ENCODE results near the gene ADAM19.
A peak's percentile ranks its signal among the peaks of the same experiment; 100 is the strongest.

ADAM19 gene

DNA sequence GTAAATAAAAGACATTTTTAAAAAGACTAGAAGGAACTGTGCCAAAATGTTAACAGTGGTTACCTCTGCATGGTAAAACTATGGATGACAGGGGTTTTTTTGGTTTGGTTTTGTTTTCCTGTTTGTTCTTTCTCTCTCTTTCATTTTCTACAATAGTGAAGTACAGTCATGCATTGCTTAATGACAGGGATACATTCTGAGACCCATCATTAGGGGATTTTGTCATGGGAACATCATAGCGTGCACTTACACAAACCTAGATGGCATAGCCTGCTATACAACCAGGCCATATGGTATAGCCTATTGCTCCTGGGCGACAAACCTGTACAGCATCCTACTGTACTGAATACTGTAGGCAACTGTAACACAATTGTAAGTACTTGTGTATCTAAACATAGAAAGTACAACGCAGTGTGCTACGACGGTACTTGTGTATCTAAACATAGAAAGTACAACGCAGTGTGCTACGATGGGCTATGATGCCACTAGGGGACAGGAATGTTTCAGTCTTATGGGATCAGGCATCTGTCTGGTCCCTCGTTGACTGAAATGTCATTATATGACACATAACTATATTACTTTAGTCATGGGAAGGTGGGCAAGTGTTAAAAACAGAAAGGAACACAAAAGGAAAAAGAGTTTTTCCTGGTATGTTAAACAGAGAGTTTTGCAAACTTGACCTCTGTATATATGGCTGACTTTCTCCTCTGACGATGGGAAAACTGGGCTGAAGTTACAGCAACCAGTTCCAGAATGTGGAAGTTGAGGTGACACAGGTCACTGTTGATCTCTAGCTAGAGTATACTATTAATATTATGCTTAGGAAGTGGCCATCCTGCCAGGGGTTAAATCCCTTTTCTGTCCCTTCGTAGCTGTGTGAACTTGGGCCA lies 7.4 kb upstream of the ADAM19 start:
- H3K27me3 ChIP-seq, result no peaks in the 10 kb centered on the region
- H3K36me3 ChIP-seq, result no peaks in the 10 kb centered on the region
- no peak overlapping the region for H3K27ac ChIP-seq
- H3K4me1 ChIP-seq (ENCODE audit: control insufficient read depth in 1 of 2, insufficient read depth in 1 of 2, low read depth in 1 of 2, low read length in 1 of 2), result no peaks in the 10 kb centered on the region
- TF ChIP-seq, protein P1, sequence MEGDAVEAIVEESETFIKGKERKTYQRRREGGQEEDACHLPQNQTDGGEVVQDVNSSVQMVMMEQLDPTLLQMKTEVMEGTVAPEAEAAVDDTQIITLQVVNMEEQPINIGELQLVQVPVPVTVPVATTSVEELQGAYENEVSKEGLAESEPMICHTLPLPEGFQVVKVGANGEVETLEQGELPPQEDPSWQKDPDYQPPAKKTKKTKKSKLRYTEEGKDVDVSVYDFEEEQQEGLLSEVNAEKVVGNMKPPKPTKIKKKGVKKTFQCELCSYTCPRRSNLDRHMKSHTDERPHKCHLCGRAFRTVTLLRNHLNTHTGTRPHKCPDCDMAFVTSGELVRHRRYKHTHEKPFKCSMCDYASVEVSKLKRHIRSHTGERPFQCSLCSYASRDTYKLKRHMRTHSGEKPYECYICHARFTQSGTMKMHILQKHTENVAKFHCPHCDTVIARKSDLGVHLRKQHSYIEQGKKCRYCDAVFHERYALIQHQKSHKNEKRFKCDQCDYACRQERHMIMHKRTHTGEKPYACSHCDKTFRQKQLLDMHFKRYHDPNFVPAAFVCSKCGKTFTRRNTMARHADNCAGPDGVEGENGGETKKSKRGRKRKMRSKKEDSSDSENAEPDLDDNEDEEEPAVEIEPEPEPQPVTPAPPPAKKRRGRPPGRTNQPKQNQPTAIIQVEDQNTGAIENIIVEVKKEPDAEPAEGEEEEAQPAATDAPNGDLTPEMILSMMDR (IDR thresholded peaks at IDR 0.05), result no peak
- H3K4me3 ChIP-seq (ENCODE audit: low read depth in 1 of 2, low read length in 1 of 2), result no peak overlapping the region
- H3K9me3 ChIP-seq, result no peaks in the 10 kb centered on the region

DNA sequence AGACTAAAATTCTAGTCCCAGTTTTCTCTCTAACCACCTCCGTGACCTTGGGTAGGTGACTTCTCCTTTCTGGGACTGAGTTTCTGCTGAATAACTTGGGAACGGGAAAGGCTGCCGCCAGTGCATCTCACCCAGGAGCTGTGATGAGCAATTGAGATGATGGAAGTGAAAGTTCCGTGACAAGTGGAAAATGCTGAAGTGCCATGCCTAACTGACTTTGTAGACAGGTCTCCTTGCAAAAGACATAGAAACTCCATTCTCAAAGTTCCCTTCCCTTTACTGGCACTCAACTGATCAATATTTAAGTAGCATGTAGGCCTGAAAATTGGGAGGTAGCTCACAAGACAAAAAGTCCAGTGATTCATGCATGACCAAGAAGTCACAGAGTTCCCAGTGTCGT lies 6.3 kb upstream of the ADAM19 start:
- Histone ChIP-seq H3K4me3 (ENCODE audit: low read depth in 1 of 2, low read length in 1 of 2) (no peak overlapping the region), H3K4me1 (ENCODE audit: control insufficient read depth in 1 of 2, insufficient read depth in 1 of 2, low read depth in 1 of 2, low read length in 1 of 2) (peaks cover 0 to 5% of the 10 kb centered on the region in 2 experiments), H3K27ac (no peak overlapping the region), H3K9me3 (no peaks in the 10 kb centered on the region), H3K36me3 (no peaks in the 10 kb centered on the region), H3K27me3 (no peaks in the 10 kb centered on the region)
- TF ChIP-seq, protein P1 (IDR thresholded peaks at IDR 0.05), result no peak

DNA sequence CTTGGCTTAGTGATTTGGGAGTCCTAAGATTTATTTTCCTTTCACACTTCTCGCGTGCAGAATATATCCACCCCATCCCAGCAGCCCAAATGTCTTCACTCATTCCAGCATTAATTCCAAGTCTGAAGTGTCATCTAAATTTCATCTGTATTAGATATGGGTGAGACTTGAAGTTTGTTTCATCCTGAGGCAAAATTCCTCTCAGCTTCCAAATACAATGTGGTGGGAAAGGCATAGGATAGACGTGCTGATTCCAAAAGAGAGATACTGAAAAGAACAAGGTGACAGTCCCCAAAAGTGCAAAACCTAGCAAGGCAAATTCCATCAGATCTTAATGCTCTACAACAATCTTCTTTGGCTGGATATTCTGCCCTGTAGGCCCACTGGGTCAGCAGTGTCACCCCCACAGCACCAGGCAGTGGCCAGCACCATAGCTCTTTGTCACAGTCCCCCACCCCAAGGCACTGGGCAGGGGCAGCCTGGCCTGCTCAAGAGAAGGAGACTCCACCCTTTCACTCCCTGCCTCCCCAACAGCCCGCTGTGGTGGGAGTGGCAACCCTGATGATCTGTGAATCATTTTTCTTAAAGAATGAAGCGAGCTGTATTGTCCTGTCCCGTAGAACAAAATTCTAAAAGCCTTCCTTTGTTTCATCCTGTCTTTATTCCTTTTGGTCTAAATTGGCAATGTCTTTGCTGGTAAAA lies 2.7 kb upstream of the ADAM19 start:
- no peaks in the 10 kb centered on the region for H3K27me3 ChIP-seq
- no peak overlapping the region for H3K4me3 ChIP-seq (ENCODE audit: low read depth in 1 of 2, low read length in 1 of 2)
- no peaks in the 10 kb centered on the region for H3K36me3 ChIP-seq
- no peaks in the 10 kb centered on the region for H3K9me3 ChIP-seq
- H3K27ac ChIP-seq, result no peak overlapping the region
- H3K4me1 ChIP-seq (ENCODE audit: control insufficient read depth in 1 of 2, insufficient read depth in 1 of 2, low read depth in 1 of 2, low read length in 1 of 2), result peaks cover 27 to 34% of the 10 kb centered on the region in 2 experiments
- TF ChIP-seq, protein P1 (IDR thresholded peaks at IDR 0.05), result no peak

DNA sequence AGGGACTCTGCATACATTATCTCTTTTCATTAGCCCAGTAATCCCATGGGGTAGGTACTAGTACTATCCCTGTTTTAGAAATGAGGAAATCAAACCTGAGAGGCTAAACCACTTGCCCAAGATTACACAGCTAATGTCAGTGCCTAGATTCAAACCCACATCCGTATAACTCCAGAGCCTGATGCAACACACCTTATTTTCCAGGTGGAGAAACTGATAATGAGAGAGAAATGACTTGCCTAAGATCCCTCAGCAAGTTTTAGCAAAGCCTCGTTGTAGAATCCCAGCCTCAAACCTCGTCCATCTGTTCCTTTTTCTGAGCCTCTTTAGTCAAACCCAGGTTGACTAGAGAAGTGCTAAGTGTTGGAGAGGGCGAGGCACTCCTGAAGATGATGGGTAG lies 1.1 kb upstream of the ADAM19 start:
- H3K4me3 ChIP-seq (ENCODE audit: low read depth in 1 of 2, low read length in 1 of 2), result peak overlapping the region in 1 of 2 experiments; percentile 69
- no peaks in the 10 kb centered on the region for H3K36me3 ChIP-seq
- H3K4me1 ChIP-seq (ENCODE audit: control insufficient read depth in 1 of 2, insufficient read depth in 1 of 2, low read depth in 1 of 2, low read length in 1 of 2), result peaks cover 43 to 49% of the 10 kb centered on the region in 2 experiments
- H3K27ac ChIP-seq, result peak overlapping the region; percentile 34
- H3K9me3 ChIP-seq, result no peaks in the 10 kb centered on the region
- TF ChIP-seq, protein P1 (IDR thresholded peaks at IDR 0.05), result no peak
- H3K27me3 ChIP-seq, result no peaks in the 10 kb centered on the region

DNA sequence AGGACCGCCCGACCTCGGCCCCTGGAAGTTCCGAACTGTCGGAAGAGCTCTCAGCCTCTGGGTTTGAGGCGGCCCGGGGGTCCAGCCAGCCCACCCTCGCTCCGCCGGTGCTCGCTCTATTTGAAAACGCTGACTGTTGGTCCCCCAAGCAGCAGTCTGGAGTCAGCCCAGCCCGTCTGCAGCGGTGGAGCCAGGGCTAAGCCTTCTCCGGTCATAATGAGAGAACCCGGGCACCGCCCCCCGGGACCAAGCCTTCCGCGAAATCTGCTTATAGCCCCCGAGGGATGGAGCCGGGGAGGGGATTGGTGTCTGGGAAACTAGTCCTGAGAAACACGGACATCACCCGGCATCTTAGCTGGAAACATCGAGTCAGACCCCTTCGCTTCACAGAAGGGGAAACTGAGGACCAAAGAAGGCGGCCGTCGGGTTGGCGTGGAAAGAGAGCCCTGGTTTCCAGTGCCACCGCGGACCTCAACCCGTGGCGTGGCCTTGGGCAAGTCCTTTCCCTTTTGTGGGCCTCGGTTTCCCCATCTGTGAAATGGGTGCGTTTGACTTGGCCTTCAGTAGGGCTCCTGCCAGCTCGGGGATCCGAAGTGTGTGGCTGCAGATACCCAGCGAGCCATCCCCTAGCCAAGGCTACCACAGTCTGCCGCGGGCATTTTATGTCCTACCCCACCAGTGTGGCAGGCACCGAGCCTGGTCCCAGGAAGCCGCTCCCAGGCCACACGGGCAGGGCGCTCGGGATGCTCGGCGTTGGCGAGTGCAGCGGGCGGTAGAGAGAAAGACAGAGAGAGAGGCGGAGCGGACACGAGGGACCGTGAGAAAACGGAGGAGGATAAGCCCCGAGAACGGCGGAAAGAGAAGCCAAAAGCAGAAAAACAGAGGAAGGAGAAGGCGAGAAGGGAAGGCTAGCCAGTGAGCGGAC lies 857 bp downstream of the ADAM19 start:
- TF ChIP-seq, protein P1 (IDR thresholded peaks at IDR 0.05), result no peak
- Histone ChIP-seq H3K4me1 (ENCODE audit: control insufficient read depth in 1 of 2, insufficient read depth in 1 of 2, low read depth in 1 of 2, low read length in 1 of 2) (peaks cover 62 to 69% of the 10 kb centered on the region in 2 experiments), H3K27ac (peak overlapping the region; percentile 87)

More for the DNA sequence above, 857 bp downstream of the ADAM19 start:
- H3K9me3 ChIP-seq, result no peaks in the 10 kb centered on the region
- H3K27me3 ChIP-seq, result no peaks in the 10 kb centered on the region
- peaks cover 11% of the 10 kb centered on the region for H3K36me3 ChIP-seq
- H3K4me3 ChIP-seq (ENCODE audit: low read depth in 1 of 2, low read length in 1 of 2), result peak overlapping the region; percentile 69 to 98
